HepG2 (cell line): ENCODE results near the gene PCIF1. TPM values are rescaled to one million over a fixed set of nuclear protein-coding genes. Genes with fewer than 3 reads are reported as not detected.

Source experiments
- DPF2 ChIP-seq: sonication (generic); formaldehyde crosslinking; IDR thresholded peaks from 2 replicates; pipeline ENCODE4 v1.4.0; 2020; ENCODE audit warnings: mild to moderate bottlenecking, low read depth, missing genetic modification reagents, borderline replicate concordance
- KLF16 ChIP-seq, 2 experiments: sonication (generic) in 1 of 2; formaldehyde crosslinking in 1 of 2; IDR thresholded peaks; 2 replicates each; pipeline versions ENCODE4 v1.6.1 to v1.8.0; 2016 to 2023; ENCODE audit warnings: missing genetic modification reagents in 2 of 2, missing compliant biosample characterization in 1 of 2
- MIXL1 ChIP-seq: IDR thresholded peaks from 2 replicates; pipeline ENCODE4 v1.6.1; 2016
- RAD51 ChIP-seq: fragments of 450-650 bp; IDR thresholded peaks from 2 replicates; pipeline ENCODE4 v1.6.1; 2016; ENCODE audit warnings: borderline replicate concordance
- SATB2 ChIP-seq: sonication (generic); formaldehyde crosslinking; IDR thresholded peaks from 2 replicates; pipeline ENCODE4 v1.5.0; 2020; ENCODE audit warnings: missing genetic modification reagents
- SIX1 ChIP-seq: sonication (generic); formaldehyde crosslinking; IDR thresholded peaks from 2 replicates; pipeline ENCODE4 v1.4.0; 2020; ENCODE audit warnings: missing genetic modification reagents, borderline replicate concordance
- ZFAT ChIP-seq: sonication (generic); formaldehyde crosslinking; conservative IDR thresholded peaks from 2 replicates; pipeline ENCODE4 v1.8.1; 2023; ENCODE audit warnings: missing genetic modification reagents, inconsistent platforms
- ZMYM2 ChIP-seq: sonication (generic); formaldehyde crosslinking; IDR thresholded peaks from 2 replicates; pipeline ENCODE4 v1.8.0; 2022; ENCODE audit warnings: mild to moderate bottlenecking, missing genetic modification reagents
- ZNF10 ChIP-seq: sonication (generic); formaldehyde crosslinking; IDR thresholded peaks from 2 replicates; pipeline ENCODE4 v1.4.0; 2020; ENCODE audit warnings: mild to moderate bottlenecking, low read depth, missing genetic modification reagents, borderline replicate concordance
- polyA plus RNA-seq, 8 experiments: library from polyadenylated mRNA; depleted of rRNA in 3 of 8; stranded (reverse) in 7 of 8; unstranded in 1 of 8; fragments of >200 nt; fragmentation: Illumina TruSeq in 4 of 8; extraction: Trizol in 4 of 8; gene quantifications; 2 replicates each; pipeline versions ENCODE4 v1.2.1 to v1.2.3, GENCODE V29; 2011 to 2016; ENCODE audit warnings: low read depth in 4 of 8, missing spikeins in 1 of 8, mixed read lengths in 1 of 8; ENCODE audit not compliant: insufficient read depth in 1 of 8
- total RNA-seq, 5 experiments: library from RNA; depleted of rRNA; stranded (reverse); fragments of >200 nt; fragmentation: Illumina TruSeq; extraction: Trizol; gene quantifications; 2 replicates each; pipeline ENCODE4 v1.2.3, GENCODE V29; 2016; ENCODE audit warnings: low read depth in 1 of 5
- TF ChIP-seq, protein P1 (sequence below): IDR thresholded peaks from 2 replicates; pipeline ENCODE4 v1.6.1; 2016; ENCODE audit warnings: missing compliant biosample characterization, missing genetic modification reagents, borderline replicate concordance
- TF ChIP-seq, protein P2 (sequence below), 2 experiments: sonication (generic) in 1 of 2; formaldehyde crosslinking in 1 of 2; IDR thresholded peaks; 2 replicates each; pipeline versions ENCODE4 v1.6.1 to v1.9.0; 2014 to 2022; ENCODE audit warnings: antibody characterized with exemption in 1 of 2, borderline replicate concordance in 1 of 2, inconsistent platforms in 1 of 2, low read depth in 1 of 2, missing genetic modification reagents in 1 of 2
- TF ChIP-seq, protein P3 (sequence below): IDR thresholded peaks from 2 replicates; pipeline ENCODE4 v1.6.1; 2016; ENCODE audit warnings: low read depth, missing genetic modification reagents, missing compliant biosample characterization
- TF ChIP-seq, protein P4 (sequence below): sonication (generic); formaldehyde crosslinking; IDR thresholded peaks from 2 replicates; pipeline ENCODE4 v1.4.0; 2020; ENCODE audit warnings: mild to moderate bottlenecking, missing genetic modification reagents

Gene PCIF1
- total and polyA plus RNA-seq, 2 of the 13 experiments (the other 11 are each of a cell fraction or from before 2014, with no cell fraction given): 20.9 to 24.4 TPM

DNA sequence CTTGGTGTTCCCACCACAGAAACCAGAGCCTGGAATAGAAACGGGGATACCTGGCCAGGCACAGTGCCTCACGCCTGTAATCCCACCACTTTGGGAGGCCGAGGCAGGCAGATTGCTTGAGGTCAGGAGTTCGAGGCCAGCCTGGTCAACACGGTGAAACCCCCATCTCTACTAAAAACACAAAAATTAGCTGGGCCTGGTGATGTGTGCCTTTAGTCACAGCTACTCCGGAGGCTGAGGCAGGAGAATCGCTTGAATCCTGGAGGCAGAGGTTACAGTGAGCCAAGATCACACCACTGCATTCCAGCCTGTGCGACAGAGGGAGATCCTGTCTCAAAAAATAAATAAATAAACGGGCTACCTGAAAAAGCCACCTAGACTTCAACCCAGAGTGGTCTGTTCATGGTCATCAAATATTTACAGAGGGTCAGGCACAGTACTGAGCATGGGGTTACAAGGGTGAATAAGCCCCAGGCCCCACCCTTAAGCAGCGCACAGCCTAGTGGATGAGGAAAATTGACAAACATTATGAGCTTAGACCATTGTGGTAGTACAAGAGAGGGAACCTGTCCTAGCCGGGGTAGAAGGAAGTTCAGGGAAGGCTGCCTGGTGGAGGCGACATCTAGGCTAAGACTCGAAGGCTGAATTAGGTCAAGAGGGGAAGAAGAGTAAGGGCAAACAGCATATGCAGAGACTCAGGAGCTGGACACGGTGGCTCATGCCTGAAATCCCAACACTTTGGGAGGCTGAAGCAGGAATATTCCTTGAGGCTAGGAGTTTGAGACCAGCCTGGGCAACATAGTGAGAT is 7.2 kb upstream of the PCIF1 start (continued):
- TF ChIP-seq, protein P1, sequence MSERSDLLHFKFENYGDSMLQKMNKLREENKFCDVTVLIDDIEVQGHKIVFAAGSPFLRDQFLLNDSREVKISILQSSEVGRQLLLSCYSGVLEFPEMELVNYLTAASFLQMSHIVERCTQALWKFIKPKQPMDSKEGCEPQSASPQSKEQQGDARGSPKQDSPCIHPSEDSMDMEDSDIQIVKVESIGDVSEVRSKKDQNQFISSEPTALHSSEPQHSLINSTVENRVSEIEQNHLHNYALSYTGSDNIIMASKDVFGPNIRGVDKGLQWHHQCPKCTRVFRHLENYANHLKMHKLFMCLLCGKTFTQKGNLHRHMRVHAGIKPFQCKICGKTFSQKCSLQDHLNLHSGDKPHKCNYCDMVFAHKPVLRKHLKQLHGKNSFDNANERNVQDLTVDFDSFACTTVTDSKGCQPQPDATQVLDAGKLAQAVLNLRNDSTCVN (CRISPR knock-in tag): peak; percentile 74; the same call in 1 of the 2 replicates
- TF ChIP-seq, protein P2, sequence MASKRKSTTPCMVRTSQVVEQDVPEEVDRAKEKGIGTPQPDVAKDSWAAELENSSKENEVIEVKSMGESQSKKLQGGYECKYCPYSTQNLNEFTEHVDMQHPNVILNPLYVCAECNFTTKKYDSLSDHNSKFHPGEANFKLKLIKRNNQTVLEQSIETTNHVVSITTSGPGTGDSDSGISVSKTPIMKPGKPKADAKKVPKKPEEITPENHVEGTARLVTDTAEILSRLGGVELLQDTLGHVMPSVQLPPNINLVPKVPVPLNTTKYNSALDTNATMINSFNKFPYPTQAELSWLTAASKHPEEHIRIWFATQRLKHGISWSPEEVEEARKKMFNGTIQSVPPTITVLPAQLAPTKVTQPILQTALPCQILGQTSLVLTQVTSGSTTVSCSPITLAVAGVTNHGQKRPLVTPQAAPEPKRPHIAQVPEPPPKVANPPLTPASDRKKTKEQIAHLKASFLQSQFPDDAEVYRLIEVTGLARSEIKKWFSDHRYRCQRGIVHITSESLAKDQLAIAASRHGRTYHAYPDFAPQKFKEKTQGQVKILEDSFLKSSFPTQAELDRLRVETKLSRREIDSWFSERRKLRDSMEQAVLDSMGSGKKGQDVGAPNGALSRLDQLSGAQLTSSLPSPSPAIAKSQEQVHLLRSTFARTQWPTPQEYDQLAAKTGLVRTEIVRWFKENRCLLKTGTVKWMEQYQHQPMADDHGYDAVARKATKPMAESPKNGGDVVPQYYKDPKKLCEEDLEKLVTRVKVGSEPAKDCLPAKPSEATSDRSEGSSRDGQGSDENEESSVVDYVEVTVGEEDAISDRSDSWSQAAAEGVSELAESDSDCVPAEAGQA (IDR thresholded peaks at IDR 0.05; ENCODE audit: low read depth): no peak
- TF ChIP-seq, protein P2 (CRISPR knock-in tag; IDR thresholded peaks at IDR 0.05; ENCODE audit: borderline replicate concordance): no peak
- TF ChIP-seq RAD51: no peak
- peak; percentile 72; the same call in 1 of the 2 replicates for TF ChIP-seq SIX1 (CRISPR knock-in tag)
- TF ChIP-seq ZMYM2: peak; percentile 97
- TF ChIP-seq, protein P3, sequence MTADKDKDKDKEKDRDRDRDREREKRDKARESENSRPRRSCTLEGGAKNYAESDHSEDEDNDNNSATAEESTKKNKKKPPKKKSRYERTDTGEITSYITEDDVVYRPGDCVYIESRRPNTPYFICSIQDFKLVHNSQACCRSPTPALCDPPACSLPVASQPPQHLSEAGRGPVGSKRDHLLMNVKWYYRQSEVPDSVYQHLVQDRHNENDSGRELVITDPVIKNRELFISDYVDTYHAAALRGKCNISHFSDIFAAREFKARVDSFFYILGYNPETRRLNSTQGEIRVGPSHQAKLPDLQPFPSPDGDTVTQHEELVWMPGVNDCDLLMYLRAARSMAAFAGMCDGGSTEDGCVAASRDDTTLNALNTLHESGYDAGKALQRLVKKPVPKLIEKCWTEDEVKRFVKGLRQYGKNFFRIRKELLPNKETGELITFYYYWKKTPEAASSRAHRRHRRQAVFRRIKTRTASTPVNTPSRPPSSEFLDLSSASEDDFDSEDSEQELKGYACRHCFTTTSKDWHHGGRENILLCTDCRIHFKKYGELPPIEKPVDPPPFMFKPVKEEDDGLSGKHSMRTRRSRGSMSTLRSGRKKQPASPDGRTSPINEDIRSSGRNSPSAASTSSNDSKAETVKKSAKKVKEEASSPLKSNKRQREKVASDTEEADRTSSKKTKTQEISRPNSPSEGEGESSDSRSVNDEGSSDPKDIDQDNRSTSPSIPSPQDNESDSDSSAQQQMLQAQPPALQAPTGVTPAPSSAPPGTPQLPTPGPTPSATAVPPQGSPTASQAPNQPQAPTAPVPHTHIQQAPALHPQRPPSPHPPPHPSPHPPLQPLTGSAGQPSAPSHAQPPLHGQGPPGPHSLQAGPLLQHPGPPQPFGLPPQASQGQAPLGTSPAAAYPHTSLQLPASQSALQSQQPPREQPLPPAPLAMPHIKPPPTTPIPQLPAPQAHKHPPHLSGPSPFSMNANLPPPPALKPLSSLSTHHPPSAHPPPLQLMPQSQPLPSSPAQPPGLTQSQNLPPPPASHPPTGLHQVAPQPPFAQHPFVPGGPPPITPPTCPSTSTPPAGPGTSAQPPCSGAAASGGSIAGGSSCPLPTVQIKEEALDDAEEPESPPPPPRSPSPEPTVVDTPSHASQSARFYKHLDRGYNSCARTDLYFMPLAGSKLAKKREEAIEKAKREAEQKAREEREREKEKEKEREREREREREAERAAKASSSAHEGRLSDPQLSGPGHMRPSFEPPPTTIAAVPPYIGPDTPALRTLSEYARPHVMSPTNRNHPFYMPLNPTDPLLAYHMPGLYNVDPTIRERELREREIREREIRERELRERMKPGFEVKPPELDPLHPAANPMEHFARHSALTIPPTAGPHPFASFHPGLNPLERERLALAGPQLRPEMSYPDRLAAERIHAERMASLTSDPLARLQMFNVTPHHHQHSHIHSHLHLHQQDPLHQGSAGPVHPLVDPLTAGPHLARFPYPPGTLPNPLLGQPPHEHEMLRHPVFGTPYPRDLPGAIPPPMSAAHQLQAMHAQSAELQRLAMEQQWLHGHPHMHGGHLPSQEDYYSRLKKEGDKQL: no peak; the same call in 1 of the 2 replicates
- TF ChIP-seq DPF2 (CRISPR knock-in tag): peak; percentile 91
- no peak for TF ChIP-seq ZFAT (CRISPR knock-in tag)
- peak; percentile 95; the same call in 1 of the 2 replicates for TF ChIP-seq MIXL1
- TF ChIP-seq, protein P4, sequence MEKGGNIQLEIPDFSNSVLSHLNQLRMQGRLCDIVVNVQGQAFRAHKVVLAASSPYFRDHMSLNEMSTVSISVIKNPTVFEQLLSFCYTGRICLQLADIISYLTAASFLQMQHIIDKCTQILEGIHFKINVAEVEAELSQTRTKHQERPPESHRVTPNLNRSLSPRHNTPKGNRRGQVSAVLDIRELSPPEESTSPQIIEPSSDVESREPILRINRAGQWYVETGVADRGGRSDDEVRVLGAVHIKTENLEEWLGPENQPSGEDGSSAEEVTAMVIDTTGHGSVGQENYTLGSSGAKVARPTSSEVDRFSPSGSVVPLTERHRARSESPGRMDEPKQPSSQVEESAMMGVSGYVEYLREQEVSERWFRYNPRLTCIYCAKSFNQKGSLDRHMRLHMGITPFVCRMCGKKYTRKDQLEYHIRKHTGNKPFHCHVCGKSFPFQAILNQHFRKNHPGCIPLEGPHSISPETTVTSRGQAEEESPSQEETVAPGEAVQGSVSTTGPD (CRISPR knock-in tag): 0 out of 2 replicates have a peak, but pooled peaks have one; percentile 63
- TF ChIP-seq ZNF10 (CRISPR knock-in tag): no peak
- TF ChIP-seq KLF16 (CRISPR knock-in tag; IDR thresholded peaks at IDR 0.05): peak in 1 of 2 experiments; percentile 65; a peak in 1 of 4 replicates
- no peak for TF ChIP-seq SATB2
